Esophagus squamous epithelium (tissue), 5 donors: Measurements from ENCODE around the gene GALNT17. TPM values are rescaled to one million over a fixed set of nuclear protein-coding genes. Genes with fewer than 3 reads are reported as not detected.

Experiments used
- DNase-seq: peaks from one replicate; lab custom pipeline; 2025; lab: John Stamatoyannopoulos, UW
- H3K27ac ChIP-seq, 4 donors: fragments of 200-600 bp; sonication (generic); one replicate each; pipeline ENCODE4 v1.5.1; 2016 to 2019; ENCODE audit warnings: mild to moderate bottlenecking in 1 of 4
- H3K27me3 ChIP-seq, 4 donors: fragments of 200-600 bp; sonication (generic); 1 replicate in 3 of 4; 2 replicates in 1 of 4; pipeline versions ENCODE4 v1.5.1 to v1.6.0; 2017 to 2021; ENCODE audit warnings: antibody characterized with exemption in 1 of 4
- H3K36me3 ChIP-seq, 3 donors: fragments of 200-600 bp; sonication (generic); one replicate each; pipeline ENCODE4 v1.5.1; 2016 to 2019
- H3K4me1 ChIP-seq, 3 donors: fragments of 200-600 bp; sonication (generic); one replicate each; pipeline ENCODE4 v1.5.1; 2017 to 2019
- H3K4me3 ChIP-seq, 4 donors: fragments of 200-600 bp; sonication (generic); 1 replicate in 3 of 4; 2 replicates in 1 of 4; pipeline ENCODE4 v1.5.1; 2016 to 2019; ENCODE audit warnings: mild to moderate bottlenecking in 2 of 4, moderate library complexity in 1 of 4
- H3K9me3 ChIP-seq, 3 donors: fragments of 200-600 bp; sonication (generic); one replicate each; pipeline ENCODE4 v1.5.1; 2016 to 2019
- CTCF ChIP-seq, 6 experiments: fragments of 450-650 bp in 4 of 6; fragments of 200-600 bp in 2 of 6; sonication (generic) in 2 of 6; IDR thresholded peaks; one replicate each; pipeline ENCODE4 v1.5.1; 2016 to 2019; ENCODE audit warnings: antibody characterized with exemption in 6 of 6, mild to moderate bottlenecking in 4 of 6, moderate library complexity in 4 of 6
- POLR2A ChIP-seq, 4 donors: fragments of 450-650 bp; IDR thresholded peaks; one replicate each; pipeline ENCODE4 v1.6.1; 2017; ENCODE audit warnings: antibody characterized with exemption in 4 of 4, mild to moderate bottlenecking in 4 of 4, moderate library complexity in 3 of 4
- WGBS, 2 donors: methylation state at CpG; one replicate each; pipeline ENCODE4 v1.1.5; 2018; 5-methylcytosine and 5-hydroxymethylcytosine counted together
- intact Hi-C: fragments of 100-400 bp; cut with DNase I; formaldehyde crosslinking; loops from one replicate; pipeline ENCODE4 v1.15.0; 2022
- total RNA-seq, 4 donors: library from RNA; depleted of rRNA; stranded (reverse); fragments of >200 nt; gene quantifications; one replicate each; pipeline ENCODE4 v1.1.0, GENCODE V29; 2016
- donor health status: DM: yes; HTN: yes; CAD: no.

Gene GALNT17
- total RNA-seq, 4 donors from 2014 or later = 1.6 to 22.1 (median 2.5) TPM

- TF ChIP-seq CTCF (IDR thresholded peaks at IDR 0.05) = no peak
- intact Hi-C loops = no loop called here
- DNase-seq = no peak
These were observed 140.9 kb downstream of the GALNT17 start for GRCh38 chr7:71272509-71273490.

DNA sequence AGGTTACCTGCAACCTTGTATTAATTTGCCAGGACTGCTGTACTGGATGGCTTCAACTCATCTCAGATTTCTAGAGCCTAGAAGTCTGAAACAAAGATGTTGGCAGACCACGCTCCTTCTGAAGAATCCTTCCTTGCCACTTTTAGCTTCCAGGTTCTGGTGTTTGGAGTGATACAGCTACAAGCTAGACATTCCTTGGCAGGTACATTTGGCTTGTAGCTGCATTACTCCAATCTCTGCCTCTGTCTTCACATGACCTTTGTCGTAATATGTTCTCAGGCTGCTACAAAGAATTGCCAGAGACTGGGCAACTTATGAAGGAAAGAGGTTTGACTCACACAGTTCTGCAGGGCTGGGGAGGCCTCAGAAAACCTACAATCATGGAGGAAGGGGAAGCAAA is 146.3 kb downstream of the GALNT17 start:
- H3K36me3 ChIP-seq = no peaks in the 10 kb centered on the region
- TF ChIP-seq POLR2A (IDR thresholded peaks at IDR 0.05) = no peak
- no peak for TF ChIP-seq CTCF (IDR thresholded peaks at IDR 0.05)
- no peaks in the 10 kb centered on the region for H3K27me3 ChIP-seq
- peaks cover 0 to 9% (median 0%) of the 10 kb centered on the region in 3 donors for H3K4me1 ChIP-seq
- intact Hi-C loops = no loop called here
- no peak for DNase-seq
- 45 to 53% methylated on average over 2 of the region's 2 CpGs for WGBS, 2 donors
- no peaks in the 10 kb centered on the region for H3K9me3 ChIP-seq
- no peak overlapping the region for H3K4me3 ChIP-seq
- peak overlapping the region in 1 of 4 donors; percentile 14 for H3K27ac ChIP-seq

More at GRCh38 chr7:71272509-71273490, 140.9 kb downstream of the GALNT17 start:
- Histone ChIP-seq H3K9me3 (no peaks in the 10 kb centered on the region), H3K36me3 (no peaks in the 10 kb centered on the region), H3K27me3 (no peaks in the 10 kb centered on the region), H3K27ac (peak overlapping the region in 3 of 4 donors; percentile 14 to 51 (median 49)), H3K4me3 (no peak overlapping the region), H3K4me1 (peaks cover 0 to 9% (median 0%) of the 10 kb centered on the region in 3 donors)
- WGBS, 2 donors = 42 to 58% methylated on average over 6 of the region's 6 CpGs

DNA sequence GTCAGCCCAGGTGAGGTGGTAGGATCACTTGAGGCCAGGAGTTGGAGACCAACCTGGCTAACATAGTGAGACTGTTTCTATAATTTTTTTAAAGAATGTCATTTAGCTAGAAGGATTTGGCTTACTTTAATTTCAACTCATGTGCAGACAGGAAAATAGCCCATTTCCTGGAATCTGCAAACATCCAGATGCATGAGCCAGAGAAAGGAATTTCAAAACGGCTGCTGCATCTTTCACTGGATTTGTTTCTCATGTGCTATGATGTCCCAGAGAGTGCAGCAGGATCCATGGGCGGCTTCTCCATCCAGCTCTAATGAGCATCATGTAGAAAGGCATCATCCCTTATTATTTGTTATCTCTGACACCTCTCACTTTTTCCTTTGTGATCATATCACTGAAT is 149.3 kb downstream of the GALNT17 start:
- Histone ChIP-seq H3K4me1 (peaks cover 0 to 8% (median 0%) of the 10 kb centered on the region in 3 donors), H3K27ac (no peak overlapping the region), H3K27me3 (no peaks in the 10 kb centered on the region), H3K4me3 (no peak overlapping the region), H3K36me3 (no peaks in the 10 kb centered on the region), H3K9me3 (no peaks in the 10 kb centered on the region)
- no peak for TF ChIP-seq CTCF (IDR thresholded peaks at IDR 0.05)
- no peak for TF ChIP-seq POLR2A (IDR thresholded peaks at IDR 0.05)
- intact Hi-C loops = no loop called here
- DNase-seq = no peak
- 38 to 58% methylated on average over 2 of the region's 2 CpGs for WGBS, 2 donors

DNA sequence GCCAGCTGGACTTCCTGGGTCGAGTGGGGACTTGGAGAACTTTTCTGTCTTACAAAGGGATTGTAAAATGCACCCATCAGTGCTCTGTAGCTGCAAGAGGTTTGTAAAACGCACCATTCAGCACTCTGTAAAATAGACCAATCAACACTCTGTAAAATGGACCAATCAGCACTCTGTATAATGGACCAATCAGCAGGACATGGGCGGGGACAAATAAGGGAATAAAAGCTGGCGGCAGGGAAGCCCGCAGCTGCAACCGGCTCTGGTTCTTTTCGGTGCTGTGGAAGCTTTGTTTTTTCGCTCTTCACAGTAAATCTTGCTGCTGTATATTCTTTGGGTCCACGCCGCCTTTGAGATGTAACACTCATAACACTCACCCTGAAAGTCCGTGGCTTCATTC is 151.9 kb downstream of the GALNT17 start:
- Histone ChIP-seq H3K9me3 (no peaks in the 10 kb centered on the region), H3K4me1 (peaks cover 0 to 19% (median 0%) of the 10 kb centered on the region in 3 donors), H3K27me3 (no peaks in the 10 kb centered on the region), H3K36me3 (no peaks in the 10 kb centered on the region), H3K27ac (no peak overlapping the region), H3K4me3 (no peak overlapping the region)
- WGBS, 2 donors = 70 to 79% methylated on average over 11 of the region's 11 CpGs
- TF ChIP-seq POLR2A (IDR thresholded peaks at IDR 0.05) = no peak
- no peak for TF ChIP-seq CTCF (IDR thresholded peaks at IDR 0.05)
- intact Hi-C loops = no loop called here
- DNase-seq = no peak

DNA sequence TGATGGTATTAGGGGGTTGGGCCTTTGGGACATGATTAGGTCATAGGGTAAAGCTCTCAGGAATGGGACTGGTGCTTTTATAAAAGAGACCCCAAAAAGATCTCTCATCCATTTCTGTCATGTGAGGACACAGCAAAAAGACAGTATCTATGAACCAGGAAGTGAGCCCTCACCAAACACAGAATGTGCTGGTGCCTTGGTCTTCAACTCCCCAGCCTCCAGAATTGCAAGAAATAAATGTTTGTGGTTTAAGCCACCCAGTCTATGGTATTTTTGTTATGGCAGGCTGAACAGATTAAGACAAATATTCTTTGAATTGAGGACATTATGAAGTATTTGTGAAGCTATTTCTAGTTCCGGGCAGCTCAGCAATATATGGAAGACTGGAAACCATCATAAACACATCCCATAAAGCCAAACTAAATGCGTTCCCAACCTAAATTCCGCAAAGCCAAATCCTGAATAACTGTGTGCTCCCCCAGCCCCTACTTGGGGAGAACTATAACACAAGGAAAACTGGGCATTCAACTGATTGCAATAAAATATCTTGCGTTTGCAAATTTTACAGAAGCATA is 153.7 kb downstream of the GALNT17 start:
- intact Hi-C loops = no loop called here
- Histone ChIP-seq H3K4me1 (peaks cover 0 to 19% (median 0%) of the 10 kb centered on the region in 3 donors), H3K36me3 (no peaks in the 10 kb centered on the region), H3K9me3 (no peaks in the 10 kb centered on the region), H3K4me3 (no peak overlapping the region), H3K27ac (peak overlapping the region in 2 of 4 donors; percentile 46 to 59), H3K27me3 (no peaks in the 10 kb centered on the region)
- 53 to 72% methylated on average over 4 of the region's 4 CpGs for WGBS, 2 donors
- TF ChIP-seq CTCF (IDR thresholded peaks at IDR 0.05) = no peak
- no peak for DNase-seq
